ENCODE data around the gene ZBTB7C. TPM values are rescaled to one million over a fixed set of nuclear protein-coding genes. Genes with fewer than 3 reads are reported as not detected.

The ZBTB7C gene
- total and polyA plus RNA-seq, 2 donors (not counting 1 experiment from before 2014, with no cell fraction given) = not detected

DNA sequence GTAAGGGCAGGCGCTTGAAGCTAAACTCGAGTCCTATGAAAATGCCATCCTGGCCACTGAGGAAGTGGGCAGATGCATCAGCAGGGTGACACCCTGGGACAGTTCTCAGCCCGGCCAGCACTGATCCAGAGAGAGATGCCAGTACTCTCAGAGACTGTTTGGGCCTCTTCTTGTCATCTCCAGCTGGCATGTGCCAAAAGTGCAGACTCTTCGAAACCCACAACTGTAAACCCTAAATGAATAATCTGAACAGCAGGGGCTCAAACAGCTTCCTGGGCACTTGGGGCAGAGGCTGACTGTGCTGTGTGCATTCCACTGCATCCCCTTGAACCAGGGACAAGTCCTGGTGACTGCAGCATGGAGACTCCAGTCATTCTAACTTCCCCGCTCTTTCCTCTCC, 274.6 kb downstream of the ZBTB7C start:
- 86% methylated on average over 5 of the region's 5 CpGs for WGBS (ENCODE audit: insufficient coverage)
- H3K4me1 Mint-ChIP-seq = peaks cover 2% of the 10 kb centered on the region
- H3K27me3 Mint-ChIP-seq = peaks cover 53% of the 10 kb centered on the region
- no peaks in the 10 kb centered on the region for H3K9me3 Mint-ChIP-seq (ENCODE audit: insufficient read depth)
- ATAC-seq (ENCODE audit: low read depth) (no peak), DNase-seq (no peak)
- Histone ChIP-seq H3K36me3 (replicated peaks in 1 of 2; ENCODE audit: control extremely low read depth in 1 of 2, control insufficient read depth in 1 of 2, extremely low read depth in 1 of 2, insufficient read depth in 2 of 2, low read length in 1 of 2) (no peaks in the 10 kb centered on the region), H3K9me3 (ENCODE audit: control extremely low read depth in 1 of 3, control insufficient read depth in 2 of 3, insufficient read depth in 1 of 3, low read length in 2 of 3) (peaks cover 0 to 6% (median 0%) of the 10 kb centered on the region in 3 donors), H3K27me3 (replicated peaks in 1 of 4; ENCODE audit: control extremely low read depth in 1 of 4, control insufficient read depth in 3 of 4, insufficient read depth in 4 of 4, low read length in 3 of 4) (peaks cover 0 to 26% (median 9%) of the 10 kb centered on the region in 4 experiments), H3K9ac (ENCODE audit: low read length) (no peak overlapping the region), H3K27ac (ENCODE audit: low read length in 2 of 2) (no peak overlapping the region), H3K4me3 (ENCODE audit: control extremely low read depth in 1 of 5, extremely low read depth in 1 of 5, insufficient read depth in 1 of 5, low read depth in 2 of 5, low read length in 4 of 5) (no peak overlapping the region), H2AFZ (ENCODE audit: insufficient read depth, low read depth, low read length, poor library complexity, severe bottlenecking) (no peak overlapping the region), H3K4me2 (replicated peaks; ENCODE audit: low read depth, low read length, poor library complexity, severe bottlenecking) (no peak overlapping the region), H3K79me2 (ENCODE audit: control insufficient read depth, insufficient read depth, low read length) (no peaks in the 10 kb centered on the region), H3K4me1 (ENCODE audit: control insufficient read depth in 2 of 2, insufficient read depth in 2 of 2, low read length in 2 of 2) (no peaks in the 10 kb centered on the region), H4K20me1 (ENCODE audit: control insufficient read depth, insufficient read depth, low read length, poor library complexity, severe bottlenecking) (no peaks in the 10 kb centered on the region)
- no peak overlapping the region for H3K27ac Mint-ChIP-seq
- POLR2A ChIA-PET = no interaction called here
- CTCF ChIA-PET = no interaction called here
- H3K4me3 Mint-ChIP-seq = no peak overlapping the region
- TF ChIP-seq EZH2 (IDR thresholded peaks at IDR 0.05; ENCODE audit: borderline replicate concordance, insufficient read depth, low read depth, low read length, poor library complexity, severe bottlenecking) = no peak
- TF ChIP-seq, protein P1, sequence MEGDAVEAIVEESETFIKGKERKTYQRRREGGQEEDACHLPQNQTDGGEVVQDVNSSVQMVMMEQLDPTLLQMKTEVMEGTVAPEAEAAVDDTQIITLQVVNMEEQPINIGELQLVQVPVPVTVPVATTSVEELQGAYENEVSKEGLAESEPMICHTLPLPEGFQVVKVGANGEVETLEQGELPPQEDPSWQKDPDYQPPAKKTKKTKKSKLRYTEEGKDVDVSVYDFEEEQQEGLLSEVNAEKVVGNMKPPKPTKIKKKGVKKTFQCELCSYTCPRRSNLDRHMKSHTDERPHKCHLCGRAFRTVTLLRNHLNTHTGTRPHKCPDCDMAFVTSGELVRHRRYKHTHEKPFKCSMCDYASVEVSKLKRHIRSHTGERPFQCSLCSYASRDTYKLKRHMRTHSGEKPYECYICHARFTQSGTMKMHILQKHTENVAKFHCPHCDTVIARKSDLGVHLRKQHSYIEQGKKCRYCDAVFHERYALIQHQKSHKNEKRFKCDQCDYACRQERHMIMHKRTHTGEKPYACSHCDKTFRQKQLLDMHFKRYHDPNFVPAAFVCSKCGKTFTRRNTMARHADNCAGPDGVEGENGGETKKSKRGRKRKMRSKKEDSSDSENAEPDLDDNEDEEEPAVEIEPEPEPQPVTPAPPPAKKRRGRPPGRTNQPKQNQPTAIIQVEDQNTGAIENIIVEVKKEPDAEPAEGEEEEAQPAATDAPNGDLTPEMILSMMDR (IDR thresholded peaks at IDR 0.05) = no peak
- intact Hi-C loops (cut with micrococcal nuclease) = no loop called here

DNA sequence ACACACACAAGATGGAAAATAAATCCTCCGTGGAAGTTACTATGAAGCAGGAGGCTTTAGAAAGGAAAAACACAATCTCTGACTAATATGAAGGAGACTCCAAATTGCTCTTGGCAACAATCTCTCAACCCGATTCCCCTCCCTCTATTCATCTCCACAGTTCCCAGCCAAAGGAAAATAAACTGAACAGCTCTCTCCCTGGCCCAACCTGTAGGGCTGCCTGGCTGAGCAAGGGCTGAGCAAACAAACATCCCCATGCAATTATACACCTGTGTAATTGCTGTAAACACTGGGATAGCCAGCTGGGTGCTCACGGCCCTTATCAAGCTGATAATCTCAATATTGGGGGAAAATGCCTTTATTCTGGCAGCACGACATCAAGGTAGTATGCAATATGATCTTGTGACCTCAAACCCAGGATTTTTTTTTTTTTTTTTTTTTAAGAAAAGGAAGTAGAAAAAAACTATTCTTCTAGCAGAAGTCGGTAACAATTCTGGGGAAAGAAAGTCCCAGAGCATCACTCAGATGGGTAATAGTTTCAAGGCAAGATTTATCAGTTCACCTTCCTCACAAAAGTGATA, 275.4 kb downstream of the ZBTB7C start:
- no peak overlapping the region for H3K4me3 Mint-ChIP-seq
- H3K36me3 ChIP-seq (replicated peaks in 1 of 2; ENCODE audit: control extremely low read depth in 1 of 2, control insufficient read depth in 1 of 2, extremely low read depth in 1 of 2, insufficient read depth in 2 of 2, low read length in 1 of 2) = no peaks in the 10 kb centered on the region
- 60% methylated on average over 1 of the region's 5 CpGs for WGBS (ENCODE audit: insufficient coverage)
- ChIA-PET CTCF (no interaction called here), POLR2A (no interaction called here)
- H3K4me3 ChIP-seq (ENCODE audit: control extremely low read depth in 1 of 5, extremely low read depth in 1 of 5, insufficient read depth in 1 of 5, low read depth in 2 of 5, low read length in 4 of 5) = no peak overlapping the region
- no peak overlapping the region for H3K9ac ChIP-seq (ENCODE audit: low read length)
- H3K27me3 Mint-ChIP-seq = peaks cover 50% of the 10 kb centered on the region
- intact Hi-C loops (cut with micrococcal nuclease) = no loop called here
- DNase-seq (no peak), ATAC-seq (ENCODE audit: low read depth) (no peak)
- no peaks in the 10 kb centered on the region for H3K4me1 ChIP-seq (ENCODE audit: control insufficient read depth in 2 of 2, insufficient read depth in 2 of 2, low read length in 2 of 2)
- peaks cover 2% of the 10 kb centered on the region for H3K4me1 Mint-ChIP-seq
- peaks cover 0 to 24% (median 10%) of the 10 kb centered on the region in 4 experiments for H3K27me3 ChIP-seq (replicated peaks in 1 of 4; ENCODE audit: control extremely low read depth in 1 of 4, control insufficient read depth in 3 of 4, insufficient read depth in 4 of 4, low read length in 3 of 4)
- no peak overlapping the region for H3K27ac Mint-ChIP-seq
- H3K79me2 ChIP-seq (ENCODE audit: control insufficient read depth, insufficient read depth, low read length) = no peaks in the 10 kb centered on the region
- TF ChIP-seq EZH2 (IDR thresholded peaks at IDR 0.05; ENCODE audit: borderline replicate concordance, insufficient read depth, low read depth, low read length, poor library complexity, severe bottlenecking) = no peak
- TF ChIP-seq, protein P1 (IDR thresholded peaks at IDR 0.05) = no peak
- peaks cover 0 to 6% (median 0%) of the 10 kb centered on the region in 3 donors for H3K9me3 ChIP-seq (ENCODE audit: control extremely low read depth in 1 of 3, control insufficient read depth in 2 of 3, insufficient read depth in 1 of 3, low read length in 2 of 3)
- no peak overlapping the region for H3K27ac ChIP-seq (ENCODE audit: low read length in 2 of 2)
- H3K9me3 Mint-ChIP-seq (ENCODE audit: insufficient read depth) = no peaks in the 10 kb centered on the region
- no peak overlapping the region for H3K4me2 ChIP-seq (replicated peaks; ENCODE audit: low read depth, low read length, poor library complexity, severe bottlenecking)
- no peaks in the 10 kb centered on the region for H4K20me1 ChIP-seq (ENCODE audit: control insufficient read depth, insufficient read depth, low read length, poor library complexity, severe bottlenecking)
- H2AFZ ChIP-seq (ENCODE audit: insufficient read depth, low read depth, low read length, poor library complexity, severe bottlenecking) = no peak overlapping the region

All from B cell (primary cell).